ENCODE results near the gene COL23A1. TPM values are rescaled to one million over a fixed set of nuclear protein-coding genes. Genes with fewer than 3 reads are reported as not detected.

COL23A1 gene
- total and polyA plus RNA-seq, 5 donors from 2014 or later, result not detected

DNA sequence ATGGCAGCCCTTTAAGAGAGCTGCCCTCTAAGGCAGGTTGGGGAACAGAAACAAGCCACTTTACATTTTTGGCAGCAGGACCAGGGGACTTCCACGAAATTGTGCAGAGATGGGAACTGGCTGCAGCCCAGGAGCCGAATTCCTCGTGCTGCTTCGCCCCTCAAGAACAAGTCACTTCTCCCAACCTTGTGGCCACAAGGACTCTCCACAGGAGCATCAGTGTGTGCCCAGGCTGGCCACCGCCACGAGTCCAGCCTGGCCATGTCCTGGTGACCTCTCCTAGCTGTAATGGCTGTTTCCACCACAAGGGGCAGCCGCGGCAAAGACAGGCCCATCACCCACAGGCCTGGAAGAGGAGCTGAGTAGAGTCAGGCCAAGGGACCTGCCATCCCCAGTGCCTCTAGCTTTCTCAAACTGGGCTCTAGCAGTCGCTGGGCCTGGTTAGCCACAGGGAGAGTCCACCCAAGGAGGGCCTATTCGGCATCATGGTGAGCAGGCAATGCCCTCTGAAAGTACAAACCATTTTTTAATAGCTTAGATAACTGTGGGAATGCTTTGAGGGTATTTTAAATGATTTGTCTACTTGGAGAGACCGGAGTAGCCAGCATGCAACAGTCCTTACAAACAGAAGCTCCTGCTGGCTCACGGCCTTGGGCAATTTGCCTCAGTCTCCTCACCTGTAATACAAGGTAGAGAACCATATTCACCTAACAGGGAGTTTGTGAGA is 129.0 kb downstream of the COL23A1 start:
- no peaks in the 10 kb centered on the region for H3K9me3 ChIP-seq (ENCODE audit: control insufficient read depth in 2 of 2, low read length in 2 of 2)
- H3K36me3 ChIP-seq (ENCODE audit: control insufficient read depth, insufficient read depth, low read length), result no peaks in the 10 kb centered on the region
- no peak overlapping the region for H3K4me3 ChIP-seq (ENCODE audit: low read depth, low read length)
- no peak overlapping the region for H3K27ac Mint-ChIP-seq
- peak in 2 of 3 donors; percentile 10 to 25 for DNase-seq
- no peak for ATAC-seq (ENCODE audit: low read depth in 2 of 2)
- no peaks in the 10 kb centered on the region for H3K27me3 Mint-ChIP-seq
- no peaks in the 10 kb centered on the region for H3K4me1 ChIP-seq (ENCODE audit: control insufficient read depth, insufficient read depth, low read length, poor library complexity, severe bottlenecking)
- no peaks in the 10 kb centered on the region for H3K9me3 Mint-ChIP-seq
- no peak overlapping the region for H3K4me3 Mint-ChIP-seq
- no peaks in the 10 kb centered on the region for H3K27me3 ChIP-seq (ENCODE audit: control insufficient read depth, insufficient read depth, low read length)
- no peaks in the 10 kb centered on the region for H3K36me3 Mint-ChIP-seq
- peaks cover 0 to 2% (median 0%) of the 10 kb centered on the region in 4 donors for H3K4me1 Mint-ChIP-seq
- H3K27ac ChIP-seq (ENCODE audit: insufficient read depth, low read length, poor library complexity, severe bottlenecking), result no peak overlapping the region

GRCh38 chr5:178460598-178460997 is 129.6 kb downstream of the COL23A1 start:
- DNase-seq, result no peak

DNA sequence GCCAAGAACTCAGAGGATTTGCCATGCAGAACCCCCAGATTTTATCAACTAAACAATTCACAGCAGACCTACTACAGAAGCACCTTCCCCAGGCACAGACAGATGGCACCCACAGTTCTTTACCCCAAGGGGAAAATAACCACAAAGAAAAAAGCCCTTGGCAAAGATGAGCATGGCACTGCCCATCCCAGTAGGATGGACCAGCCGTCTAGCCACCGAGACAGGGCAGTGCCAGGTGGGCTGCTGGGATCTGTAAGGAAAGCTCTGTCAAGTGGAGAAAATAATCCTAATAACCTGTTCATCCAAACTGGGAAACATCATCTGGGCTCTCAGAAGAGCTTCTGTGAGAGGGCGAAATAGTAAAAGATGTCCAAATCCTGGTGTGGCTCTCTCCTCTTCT is 130.0 kb downstream of the COL23A1 start:
- H3K27ac ChIP-seq (ENCODE audit: insufficient read depth, low read length, poor library complexity, severe bottlenecking), result no peak overlapping the region
- H3K27me3 ChIP-seq (ENCODE audit: control insufficient read depth, insufficient read depth, low read length), result no peaks in the 10 kb centered on the region
- DNase-seq (no peak), ATAC-seq (ENCODE audit: low read depth in 2 of 2) (no peak)
- H3K4me3 Mint-ChIP-seq, result no peak overlapping the region
- no peak overlapping the region for H3K4me3 ChIP-seq (ENCODE audit: low read depth, low read length)
- peaks cover 4% of the 10 kb centered on the region for H3K27me3 Mint-ChIP-seq
- H3K4me1 Mint-ChIP-seq, result peaks cover 0 to 2% (median 0%) of the 10 kb centered on the region in 4 donors
- H3K36me3 ChIP-seq (ENCODE audit: control insufficient read depth, insufficient read depth, low read length), result no peaks in the 10 kb centered on the region
- H3K4me1 ChIP-seq (ENCODE audit: control insufficient read depth, insufficient read depth, low read length, poor library complexity, severe bottlenecking), result no peaks in the 10 kb centered on the region
- no peaks in the 10 kb centered on the region for H3K9me3 Mint-ChIP-seq
- H3K9me3 ChIP-seq (ENCODE audit: control insufficient read depth in 2 of 2, low read length in 2 of 2), result no peaks in the 10 kb centered on the region
- H3K36me3 Mint-ChIP-seq, result no peaks in the 10 kb centered on the region
- H3K27ac Mint-ChIP-seq, result no peak overlapping the region

More at GRCh38 chr5:178460598-178460997, 129.6 kb downstream of the COL23A1 start:
- peaks cover 4% of the 10 kb centered on the region for H3K27me3 Mint-ChIP-seq
- no peaks in the 10 kb centered on the region for H3K36me3 Mint-ChIP-seq
- no peaks in the 10 kb centered on the region for H3K9me3 Mint-ChIP-seq
- H3K27me3 ChIP-seq (ENCODE audit: control insufficient read depth, insufficient read depth, low read length), result no peaks in the 10 kb centered on the region
- H3K4me1 ChIP-seq (ENCODE audit: control insufficient read depth, insufficient read depth, low read length, poor library complexity, severe bottlenecking), result no peaks in the 10 kb centered on the region
- no peaks in the 10 kb centered on the region for H3K36me3 ChIP-seq (ENCODE audit: control insufficient read depth, insufficient read depth, low read length)
- H3K27ac ChIP-seq (ENCODE audit: insufficient read depth, low read length, poor library complexity, severe bottlenecking), result no peak overlapping the region
- no peak overlapping the region for H3K4me3 Mint-ChIP-seq
- peaks cover 0 to 2% (median 0%) of the 10 kb centered on the region in 4 donors for H3K4me1 Mint-ChIP-seq
- no peaks in the 10 kb centered on the region for H3K9me3 ChIP-seq (ENCODE audit: control insufficient read depth in 2 of 2, low read length in 2 of 2)
- H3K27ac Mint-ChIP-seq, result no peak overlapping the region
- H3K4me3 ChIP-seq (ENCODE audit: low read depth, low read length), result no peak overlapping the region
- ATAC-seq (ENCODE audit: low read depth in 2 of 2), result no peak

GRCh38 chr5:178458140-178458539 is 132.1 kb downstream of the COL23A1 start:
- Histone ChIP-seq H3K9me3 (ENCODE audit: control insufficient read depth in 2 of 2, low read length in 2 of 2) (no peaks in the 10 kb centered on the region), H3K27ac (ENCODE audit: insufficient read depth, low read length, poor library complexity, severe bottlenecking) (no peak overlapping the region), H3K36me3 (ENCODE audit: control insufficient read depth, insufficient read depth, low read length) (no peaks in the 10 kb centered on the region), H3K4me3 (ENCODE audit: low read depth, low read length) (no peak overlapping the region), H3K4me1 (ENCODE audit: control insufficient read depth, insufficient read depth, low read length, poor library complexity, severe bottlenecking) (no peaks in the 10 kb centered on the region), H3K27me3 (ENCODE audit: control insufficient read depth, insufficient read depth, low read length) (no peaks in the 10 kb centered on the region)
- peaks cover 4% of the 10 kb centered on the region for H3K27me3 Mint-ChIP-seq
- H3K27ac Mint-ChIP-seq, result peak overlapping the region in 1 of 3 donors; percentile 60
- H3K4me1 Mint-ChIP-seq, result peaks cover 0 to 2% (median 0%) of the 10 kb centered on the region in 4 donors
- no peaks in the 10 kb centered on the region for H3K9me3 Mint-ChIP-seq
- H3K36me3 Mint-ChIP-seq, result no peaks in the 10 kb centered on the region
- no peak for ATAC-seq (ENCODE audit: low read depth in 2 of 2)
- no peak for DNase-seq
- no peak overlapping the region for H3K4me3 Mint-ChIP-seq

GRCh38 chr5:178457471-178457870 is 132.7 kb downstream of the COL23A1 start:
- Mint-ChIP-seq H3K4me3 (no peak overlapping the region), H3K36me3 (no peaks in the 10 kb centered on the region), H3K27ac (no peak overlapping the region), H3K27me3 (peaks cover 4% of the 10 kb centered on the region), H3K4me1 (peaks cover 0 to 2% (median 0%) of the 10 kb centered on the region in 4 donors), H3K9me3 (no peaks in the 10 kb centered on the region)
- no peaks in the 10 kb centered on the region for H3K4me1 ChIP-seq (ENCODE audit: control insufficient read depth, insufficient read depth, low read length, poor library complexity, severe bottlenecking)
- no peaks in the 10 kb centered on the region for H3K9me3 ChIP-seq (ENCODE audit: control insufficient read depth in 2 of 2, low read length in 2 of 2)
- H3K4me3 ChIP-seq (ENCODE audit: low read depth, low read length), result no peak overlapping the region
- DNase-seq, result no peak
- no peak for ATAC-seq (ENCODE audit: low read depth in 2 of 2)
- H3K27me3 ChIP-seq (ENCODE audit: control insufficient read depth, insufficient read depth, low read length), result no peaks in the 10 kb centered on the region
- H3K27ac ChIP-seq (ENCODE audit: insufficient read depth, low read length, poor library complexity, severe bottlenecking), result no peak overlapping the region
- H3K36me3 ChIP-seq (ENCODE audit: control insufficient read depth, insufficient read depth, low read length), result no peaks in the 10 kb centered on the region

- DNase-seq (no peak), ATAC-seq (ENCODE audit: low read depth in 2 of 2) (no peak)
- Mint-ChIP-seq H3K27me3 (peaks cover 4% of the 10 kb centered on the region), H3K27ac (no peak overlapping the region), H3K4me3 (no peak overlapping the region), H3K36me3 (no peaks in the 10 kb centered on the region), H3K9me3 (no peaks in the 10 kb centered on the region), H3K4me1 (peaks cover 0 to 2% (median 0%) of the 10 kb centered on the region in 4 donors)
- Histone ChIP-seq H3K36me3 (ENCODE audit: control insufficient read depth, insufficient read depth, low read length) (no peaks in the 10 kb centered on the region), H3K4me3 (ENCODE audit: low read depth, low read length) (no peak overlapping the region), H3K4me1 (ENCODE audit: control insufficient read depth, insufficient read depth, low read length, poor library complexity, severe bottlenecking) (no peaks in the 10 kb centered on the region), H3K9me3 (ENCODE audit: control insufficient read depth in 2 of 2, low read length in 2 of 2) (no peaks in the 10 kb centered on the region), H3K27ac (ENCODE audit: insufficient read depth, low read length, poor library complexity, severe bottlenecking) (no peak overlapping the region), H3K27me3 (ENCODE audit: control insufficient read depth, insufficient read depth, low read length) (no peaks in the 10 kb centered on the region)
Measured at GRCh38 chr5:178455480-178455835, 134.7 kb downstream of the COL23A1 start.

GRCh38 chr5:178454821-178455479 is 135.2 kb downstream of the COL23A1 start:
- DNase-seq, result no peak
- Mint-ChIP-seq H3K27ac (no peak overlapping the region), H3K9me3 (no peaks in the 10 kb centered on the region), H3K36me3 (no peaks in the 10 kb centered on the region), H3K27me3 (peaks cover 4% of the 10 kb centered on the region), H3K4me1 (peaks cover 0 to 2% (median 0%) of the 10 kb centered on the region in 4 donors), H3K4me3 (no peak overlapping the region)
- Histone ChIP-seq H3K36me3 (ENCODE audit: control insufficient read depth, insufficient read depth, low read length) (no peaks in the 10 kb centered on the region), H3K4me3 (ENCODE audit: low read depth, low read length) (no peak overlapping the region), H3K27me3 (ENCODE audit: control insufficient read depth, insufficient read depth, low read length) (no peaks in the 10 kb centered on the region), H3K27ac (ENCODE audit: insufficient read depth, low read length, poor library complexity, severe bottlenecking) (no peak overlapping the region), H3K9me3 (ENCODE audit: control insufficient read depth in 2 of 2, low read length in 2 of 2) (no peaks in the 10 kb centered on the region), H3K4me1 (ENCODE audit: control insufficient read depth, insufficient read depth, low read length, poor library complexity, severe bottlenecking) (no peaks in the 10 kb centered on the region)
- ATAC-seq (ENCODE audit: low read depth in 2 of 2), result no peak

DNA sequence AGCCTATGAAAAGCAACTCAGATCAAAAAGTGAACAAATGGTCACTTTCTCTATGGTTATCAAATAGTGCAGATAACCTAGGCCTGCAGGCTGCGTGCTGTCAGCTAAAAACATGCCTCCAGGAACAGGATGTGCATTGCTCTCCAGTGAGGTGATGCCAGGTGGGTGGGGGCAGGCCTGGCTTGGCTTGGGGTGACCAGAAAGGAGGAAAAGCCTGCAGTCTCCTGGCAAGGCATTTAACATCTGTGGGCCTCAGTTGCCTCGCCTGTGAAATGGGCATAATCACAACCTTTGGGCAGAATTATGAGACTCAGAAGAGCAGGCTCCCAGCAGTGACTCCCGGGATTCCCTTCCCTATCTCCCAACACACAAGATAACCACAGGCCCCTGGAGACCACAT is 135.9 kb downstream of the COL23A1 start:
- DNase-seq (no peak), ATAC-seq (ENCODE audit: low read depth in 2 of 2) (no peak)
- no peak overlapping the region for H3K4me3 Mint-ChIP-seq
- H3K4me1 Mint-ChIP-seq, result peaks cover 0 to 2% (median 0%) of the 10 kb centered on the region in 4 donors
- H3K27me3 Mint-ChIP-seq, result peaks cover 9% of the 10 kb centered on the region
- Histone ChIP-seq H3K27me3 (ENCODE audit: control insufficient read depth, insufficient read depth, low read length) (peaks cover 2% of the 10 kb centered on the region), H3K4me3 (ENCODE audit: low read depth, low read length) (no peak overlapping the region), H3K9me3 (ENCODE audit: control insufficient read depth in 2 of 2, low read length in 2 of 2) (no peaks in the 10 kb centered on the region), H3K36me3 (ENCODE audit: control insufficient read depth, insufficient read depth, low read length) (no peaks in the 10 kb centered on the region), H3K4me1 (ENCODE audit: control insufficient read depth, insufficient read depth, low read length, poor library complexity, severe bottlenecking) (no peaks in the 10 kb centered on the region), H3K27ac (ENCODE audit: insufficient read depth, low read length, poor library complexity, severe bottlenecking) (no peak overlapping the region)
- no peak overlapping the region for H3K27ac Mint-ChIP-seq
- no peaks in the 10 kb centered on the region for H3K36me3 Mint-ChIP-seq
- H3K9me3 Mint-ChIP-seq, result no peaks in the 10 kb centered on the region

Measured in CD4-positive, CD25-positive, alpha-beta regulatory T cell (primary cell).